HG03066 (cell line): ENCODE measurements around the gene MYL11.
A peak's percentile ranks its signal among the peaks of the same experiment; 100 is the strongest.
"Not testable (repeated sequence)": the region's sequence is repeated elsewhere in the genome, so short reads cannot be mapped to it uniquely, and the experiment has no call there.

ENCODE experiments used
- ATAC-seq: cut with Tn5 transposase; IDR thresholded peaks from one replicate; pipeline ENCODE4 v1.9.1; 2021; ENCODE audit warnings: low read depth; ENCODE audit not compliant: unreplicated experiment

The MYL11 gene

GRCh38 chr16:30395155-30395991 is 20.8 kb downstream of the MYL11 start, which contains the start of gene ZNF48:
Gene ZNF48 (plus strand): TSS chr16:30395420. CDS start chr16:30395795, 375 bp downstream.
- ATAC-seq = no peak

- ATAC-seq = no peak
Measured at GRCh38 chr16:30395992-30396585, 21.5 kb downstream of the MYL11 start.

- not testable (repeated sequence) for ATAC-seq
Measured at GRCh38 chr16:30396627-30397026, 22.0 kb downstream of the MYL11 start.

GRCh38 chr16:30397056-30397455 is 22.5 kb downstream of the MYL11 start:
- ATAC-seq = no peak

GRCh38 chr16:30397776-30398660 is 23.4 kb downstream of the MYL11 start:
- ATAC-seq = no peak

- no peak for ATAC-seq
Measured at GRCh38 chr16:30398661-30399434, 24.2 kb downstream of the MYL11 start.

GRCh38 chr16:30399435-30400186 is 25.0 kb downstream of the MYL11 start:
- no peak for ATAC-seq

- ATAC-seq = no peak
Measured at GRCh38 chr16:30401768-30402425, 27.3 kb downstream of the MYL11 start.

- ATAC-seq = no peak
Measured at GRCh38 chr16:30406795-30407101, 32.1 kb downstream of the MYL11 start.

- ATAC-seq = peak; percentile 67
Measured at GRCh38 chr16:30407102-30407803, 32.7 kb downstream of the MYL11 start, which contains the start of gene ZNF771. Gene ZNF771 (plus strand): TSS chr16:30407606. CDS start chr16:30408054, 448 bp downstream.

GRCh38 chr16:30407804-30408534 is 33.4 kb downstream of the MYL11 start:
- ATAC-seq = no peak

GRCh38 chr16:30409125-30410060 is 34.8 kb downstream of the MYL11 start:
- ATAC-seq = peak; percentile 53

GRCh38 chr16:30413112-30413806 is 38.7 kb downstream of the MYL11 start:
- no peak for ATAC-seq

- ATAC-seq = no peak
Measured at GRCh38 chr16:30414159-30414558, 39.6 kb downstream of the MYL11 start.

GRCh38 chr16:30416047-30416603 is 41.5 kb downstream of the MYL11 start:
- ATAC-seq = no peak
